T-helper 1 cell treated with Interleukin-12 subunit alpha and Interleukin-12 subunit beta and Interleukin-4 antibody, amounts not matched to agents 30 ng/mL and 1 ng/mL, for 36 hours (primary cell): Measurements from ENCODE around the gene OSTF1. TPM values are rescaled to one million over a fixed set of nuclear protein-coding genes. Genes with fewer than 3 reads are reported as not detected.

ENCODE experiments used
- total RNA-seq: library from RNA; stranded (reverse); gene quantifications from 2 replicates; pipeline ENCODE4 v1.2.3, GENCODE V29; 2022

OSTF1 gene
- total RNA-seq, 1 donor from 2014 or later: 140 TPM

Other genes starting within 250 kb of the OSTF1 start
- gene TRPM6, start 200.6 kb upstream of the OSTF1 start, total RNA-seq: not detected in 2 replicates
- 12.7 and 13.6 TPM in 2 replicates for gene C9orf40, start 135.6 kb upstream of the OSTF1 start, total RNA-seq
- gene CARNMT1, start 60.2 kb upstream of the OSTF1 start, total RNA-seq: 33.1 and 37.3 TPM in 2 replicates
- gene NMRK1, start 359 bp upstream of the OSTF1 start, total RNA-seq: 25.1 and 25.7 TPM in 2 replicates